HepG2 (cell line): Measurements from ENCODE around the gene PEF1.

Experiments used
- KLF9 ChIP-seq: IDR thresholded peaks from 2 replicates; pipeline ENCODE4 v1.6.1; 2016; ENCODE audit warnings: low read depth
- TF ChIP-seq, protein P1 (sequence below): sonication (generic); formaldehyde crosslinking; IDR thresholded peaks from 2 replicates; pipeline ENCODE4 v1.5.0; 2020; ENCODE audit warnings: mild to moderate bottlenecking, missing genetic modification reagents, moderate library complexity

DNA sequence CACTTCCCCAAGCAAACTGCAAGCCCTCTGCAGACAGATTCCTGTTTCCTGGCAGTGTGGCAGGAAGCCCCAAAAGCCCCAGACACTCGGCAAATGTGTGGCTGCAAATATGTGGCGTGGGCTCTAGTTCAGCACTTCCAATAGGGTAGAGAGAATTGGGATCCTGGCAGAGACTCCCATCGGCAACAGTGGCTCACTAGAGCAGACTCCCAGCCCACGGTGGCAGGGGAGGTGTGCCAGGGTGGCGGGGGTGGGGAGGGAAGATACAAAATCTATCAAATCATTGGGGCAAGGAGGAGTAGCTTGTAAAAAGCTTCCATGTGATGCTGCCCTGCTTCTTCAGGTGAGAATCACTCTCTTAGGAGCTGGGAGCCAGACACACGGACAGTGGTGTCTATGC, 33.3 kb upstream of the PEF1 start:
- no peak for TF ChIP-seq KLF9
- TF ChIP-seq, protein P1, sequence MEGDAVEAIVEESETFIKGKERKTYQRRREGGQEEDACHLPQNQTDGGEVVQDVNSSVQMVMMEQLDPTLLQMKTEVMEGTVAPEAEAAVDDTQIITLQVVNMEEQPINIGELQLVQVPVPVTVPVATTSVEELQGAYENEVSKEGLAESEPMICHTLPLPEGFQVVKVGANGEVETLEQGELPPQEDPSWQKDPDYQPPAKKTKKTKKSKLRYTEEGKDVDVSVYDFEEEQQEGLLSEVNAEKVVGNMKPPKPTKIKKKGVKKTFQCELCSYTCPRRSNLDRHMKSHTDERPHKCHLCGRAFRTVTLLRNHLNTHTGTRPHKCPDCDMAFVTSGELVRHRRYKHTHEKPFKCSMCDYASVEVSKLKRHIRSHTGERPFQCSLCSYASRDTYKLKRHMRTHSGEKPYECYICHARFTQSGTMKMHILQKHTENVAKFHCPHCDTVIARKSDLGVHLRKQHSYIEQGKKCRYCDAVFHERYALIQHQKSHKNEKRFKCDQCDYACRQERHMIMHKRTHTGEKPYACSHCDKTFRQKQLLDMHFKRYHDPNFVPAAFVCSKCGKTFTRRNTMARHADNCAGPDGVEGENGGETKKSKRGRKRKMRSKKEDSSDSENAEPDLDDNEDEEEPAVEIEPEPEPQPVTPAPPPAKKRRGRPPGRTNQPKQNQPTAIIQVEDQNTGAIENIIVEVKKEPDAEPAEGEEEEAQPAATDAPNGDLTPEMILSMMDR (CRISPR knock-in tag): no peak
